ENCODE data around the gene CDH23. TPM values are rescaled to one million over a fixed set of nuclear protein-coding genes. Genes with fewer than 3 reads are reported as not detected.

CDH23 gene
- total and polyA plus RNA-seq, 2 of the 8 experiments (the other 6 are each of a cell fraction or from before 2014, with no cell fraction given), result 1.9 to 4.9 TPM

- no peak for TF ChIP-seq CHD7 (IDR thresholded peaks at IDR 0.05; ENCODE audit: insufficient replicate concordance, low read length)
- no peak for TF ChIP-seq ATF3 (IDR thresholded peaks at IDR 0.05; ENCODE audit: insufficient read depth, low read depth, low read length)
- TF ChIP-seq MAFK (IDR thresholded peaks at IDR 0.05; ENCODE audit: low read depth, low read length), result no peak
- no peak for TF ChIP-seq HDAC6 (IDR thresholded peaks at IDR 0.05; ENCODE audit: low read depth, low read length)
- TF ChIP-seq RBBP5 (IDR thresholded peaks at IDR 0.05; ENCODE audit: borderline replicate concordance, low read depth, low read length), result no peak
- no peak for TF ChIP-seq SIN3A (conservative IDR thresholded peaks at IDR 0.05 in 1 of 2, IDR thresholded peaks at IDR 0.05 in 1 of 2; ENCODE audit: low read depth in 1 of 2, low read length in 2 of 2)
- TF ChIP-seq, protein P1, sequence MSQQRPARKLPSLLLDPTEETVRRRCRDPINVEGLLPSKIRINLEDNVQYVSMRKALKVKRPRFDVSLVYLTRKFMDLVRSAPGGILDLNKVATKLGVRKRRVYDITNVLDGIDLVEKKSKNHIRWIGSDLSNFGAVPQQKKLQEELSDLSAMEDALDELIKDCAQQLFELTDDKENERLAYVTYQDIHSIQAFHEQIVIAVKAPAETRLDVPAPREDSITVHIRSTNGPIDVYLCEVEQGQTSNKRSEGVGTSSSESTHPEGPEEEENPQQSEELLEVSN (IDR thresholded peaks at IDR 0.05), result no peak
- no peak for TF ChIP-seq GABPA (IDR thresholded peaks at IDR 0.05; ENCODE audit: borderline replicate concordance, insufficient read depth, low read length)
Measured at GRCh38 chr10:71650397-71650796, 253.7 kb downstream of the CDH23 start (continued).
